ENCODE results near the gene CD70.
"Not testable (repeated sequence)": the region's sequence is repeated elsewhere in the genome, so short reads cannot be mapped to it uniquely, and the experiment has no call there.

Gene CD70

DNA sequence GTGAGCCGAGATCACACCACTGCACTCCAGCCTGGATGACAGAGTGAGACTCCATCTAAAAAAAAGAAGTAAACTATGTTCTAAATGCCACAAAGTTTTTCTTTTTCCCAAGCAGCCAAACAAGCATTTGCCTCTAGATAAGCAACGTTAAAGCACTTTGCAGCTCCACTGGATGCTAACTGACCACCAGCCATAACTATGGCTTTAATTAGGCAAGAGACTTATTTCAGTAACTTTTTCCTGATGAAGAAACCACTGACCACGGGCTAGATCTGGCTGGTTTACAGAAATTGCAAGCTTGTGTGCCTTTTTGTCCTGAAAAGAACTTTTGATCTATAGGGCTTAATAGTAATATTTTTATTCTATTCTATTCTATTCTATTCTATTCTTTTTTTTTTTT, 22.1 kb downstream of the CD70 start:
- DNase-seq, result no peak

DNA sequence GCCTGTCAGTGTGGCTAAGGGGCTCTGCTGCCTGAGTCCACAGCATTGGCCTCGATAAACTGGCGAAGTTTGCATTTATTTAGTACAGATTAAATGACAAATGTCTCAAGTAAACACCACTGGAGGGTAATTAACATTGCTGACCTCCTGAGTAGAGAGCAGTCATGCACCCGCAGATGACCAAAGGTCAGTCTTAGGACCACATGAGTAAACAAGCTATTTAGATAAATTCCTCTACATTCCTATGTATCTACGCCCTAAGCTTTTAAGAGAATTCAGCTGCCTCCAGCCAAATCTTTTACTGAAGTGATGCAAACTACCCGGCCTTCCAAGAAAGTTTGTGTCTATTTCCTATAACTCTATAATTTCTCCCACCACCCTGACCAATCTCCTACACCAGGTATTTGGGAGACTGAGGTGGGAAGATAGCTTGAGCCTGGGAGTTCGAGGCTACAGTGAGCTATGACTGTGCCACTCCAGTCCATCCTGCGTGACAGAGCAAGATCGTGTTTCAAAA, 22.9 kb downstream of the CD70 start:
- DNase-seq, result no peak

DNA sequence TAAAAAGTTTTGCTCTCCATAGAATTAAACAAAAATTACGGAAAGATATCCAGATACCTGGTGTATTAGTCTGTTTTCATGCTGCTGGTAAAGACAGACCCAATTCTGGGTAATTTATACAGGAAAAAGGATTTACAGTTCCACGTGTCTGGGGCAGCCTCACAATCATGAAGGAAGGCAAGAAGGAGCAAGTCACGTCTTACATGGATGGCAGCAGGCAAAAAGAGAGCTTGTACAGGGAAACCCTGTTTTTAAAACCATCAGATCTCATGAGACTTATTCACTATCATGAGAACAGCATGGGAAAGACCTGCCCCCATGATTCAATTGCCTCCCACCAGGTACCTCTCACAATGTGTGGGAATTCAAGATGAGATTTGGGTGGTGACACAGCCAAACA, 24.2 kb downstream of the CD70 start:
- not testable (repeated sequence) for DNase-seq

DNA sequence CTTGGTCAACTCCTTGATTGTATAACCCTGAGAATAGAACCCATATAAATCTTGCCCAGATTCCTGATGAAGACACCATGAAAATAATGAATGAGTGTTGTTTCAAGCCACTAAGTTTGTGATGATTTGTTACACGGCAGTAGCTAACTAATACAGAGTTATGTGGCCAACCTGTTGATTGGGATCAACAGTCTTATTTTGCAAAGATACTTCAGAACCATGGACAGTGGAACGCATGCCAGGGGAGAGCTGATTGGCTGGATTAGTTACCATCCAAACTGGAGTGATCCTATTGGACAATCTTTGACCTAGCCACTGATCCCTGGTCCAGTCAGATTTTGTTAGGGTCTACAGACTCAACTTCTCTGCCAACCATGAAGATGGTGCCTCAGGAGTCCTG, 26.6 kb downstream of the CD70 start:
- DNase-seq, result no peak

DNA sequence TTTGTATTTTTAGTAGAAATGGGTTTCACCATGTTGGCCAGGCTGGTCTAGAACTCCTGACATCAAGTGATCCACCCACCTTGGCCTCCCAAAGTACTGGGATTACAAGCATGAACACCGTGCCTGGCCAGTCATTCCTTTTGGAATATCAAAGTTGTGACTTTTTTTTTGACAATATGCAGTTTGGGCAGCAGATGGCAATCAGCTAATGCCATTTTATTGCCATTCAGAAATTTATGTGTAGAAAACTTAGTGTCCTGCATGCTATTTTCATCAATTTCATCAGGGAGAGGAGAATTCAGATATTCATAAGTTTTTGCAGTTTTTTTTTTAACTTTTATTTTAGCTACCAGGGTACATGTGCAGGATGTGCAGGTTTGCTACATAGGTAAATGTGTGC, 28.5 kb downstream of the CD70 start:
- not testable (repeated sequence) for DNase-seq

DNA sequence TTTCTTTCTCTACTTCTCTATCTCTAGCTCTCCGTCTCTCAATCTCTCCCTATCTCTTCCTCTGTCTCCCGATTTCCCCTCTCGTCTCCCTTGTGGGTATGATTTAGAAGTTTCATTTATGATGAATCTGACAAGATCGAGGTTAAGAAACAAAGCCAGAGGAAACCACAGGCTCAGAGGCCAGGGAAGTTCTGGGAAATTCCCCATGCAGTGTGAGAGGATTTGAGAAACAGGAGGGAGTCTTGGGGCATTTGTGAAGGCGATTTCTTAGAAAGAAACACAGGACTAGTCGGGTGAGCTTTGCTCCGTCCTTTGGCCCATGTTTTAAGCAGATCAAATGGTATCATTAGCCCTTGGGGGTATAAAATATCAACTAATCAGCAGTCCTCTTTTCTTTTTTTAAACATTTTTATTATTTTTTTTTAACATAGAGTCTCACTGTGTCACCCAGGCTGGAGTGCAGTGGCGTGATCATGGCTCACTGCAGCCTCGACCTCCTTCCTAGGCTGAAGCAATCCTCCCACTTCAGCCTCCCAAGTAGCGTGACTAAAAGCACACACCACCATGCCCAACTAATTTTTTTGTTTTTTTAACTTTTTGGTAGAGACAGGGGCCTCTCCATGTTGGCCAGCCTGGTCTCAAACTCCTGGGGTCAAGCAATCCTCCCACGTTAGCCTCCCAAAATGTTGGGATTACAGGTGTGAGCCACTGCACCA, 34.3 kb downstream of the CD70 start:
- DNase-seq, result no peak

DNA sequence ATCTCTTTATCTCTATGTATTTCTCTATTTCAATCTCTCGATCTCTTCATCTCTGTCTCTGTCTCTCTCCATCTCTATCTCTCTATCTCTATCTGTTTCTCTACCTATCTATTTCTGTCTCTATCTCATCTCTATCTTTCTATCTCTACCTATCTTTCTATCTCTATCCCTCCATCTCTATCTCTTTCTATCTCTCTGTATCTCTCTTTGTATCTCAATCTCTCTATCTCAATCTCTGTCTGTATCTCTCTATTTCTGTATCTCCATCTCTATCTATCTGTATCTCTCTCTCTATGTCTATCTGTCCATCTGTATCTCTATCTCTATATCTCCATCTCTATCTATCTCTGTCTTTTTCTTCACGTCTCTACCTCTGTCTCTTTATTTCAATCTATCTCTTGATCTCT, 34.9 kb downstream of the CD70 start:
- no peak for DNase-seq

DNA sequence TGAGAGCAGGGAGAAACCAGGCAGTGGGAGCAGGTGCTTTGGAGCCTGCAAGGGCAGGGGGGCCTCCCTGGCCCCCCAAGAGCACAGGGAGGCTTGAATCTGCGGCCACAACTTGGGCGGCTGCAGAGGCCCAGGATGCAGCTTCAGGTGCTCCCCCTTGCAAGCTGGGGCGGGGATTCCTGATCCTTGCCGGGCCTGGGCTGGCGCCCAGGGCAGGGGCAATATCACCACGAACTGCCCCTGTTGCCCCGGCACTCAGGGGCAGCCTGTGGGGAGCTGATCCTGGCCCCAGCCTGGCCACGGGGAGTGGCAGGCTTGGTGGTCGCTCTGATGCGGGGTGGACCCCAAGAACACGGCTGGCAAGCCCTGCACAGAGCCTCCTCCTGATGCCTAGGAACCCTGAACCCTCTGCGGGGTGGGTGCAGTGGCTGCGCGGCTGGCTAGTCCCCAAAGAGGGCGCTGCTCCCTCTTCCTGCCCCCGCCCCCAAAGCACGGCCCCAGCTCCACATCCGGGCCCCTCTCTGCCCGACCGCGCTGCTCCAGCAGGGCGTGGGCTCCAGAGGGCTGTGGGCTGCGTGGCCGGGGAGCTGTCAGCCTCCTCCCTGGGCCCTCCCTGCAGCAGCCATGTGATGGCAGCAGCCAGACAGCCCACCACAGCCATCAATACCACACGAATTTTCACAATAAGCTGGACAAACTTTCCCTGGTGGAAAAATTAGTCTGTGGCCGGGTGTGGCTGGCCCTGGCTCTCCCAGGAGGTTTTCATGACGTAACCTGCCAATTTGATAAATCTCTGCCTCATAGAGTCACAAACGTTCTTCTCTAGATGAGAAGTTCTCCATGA, 39.1 kb downstream of the CD70 start:
- peak; percentile 57 for DNase-seq

DNA sequence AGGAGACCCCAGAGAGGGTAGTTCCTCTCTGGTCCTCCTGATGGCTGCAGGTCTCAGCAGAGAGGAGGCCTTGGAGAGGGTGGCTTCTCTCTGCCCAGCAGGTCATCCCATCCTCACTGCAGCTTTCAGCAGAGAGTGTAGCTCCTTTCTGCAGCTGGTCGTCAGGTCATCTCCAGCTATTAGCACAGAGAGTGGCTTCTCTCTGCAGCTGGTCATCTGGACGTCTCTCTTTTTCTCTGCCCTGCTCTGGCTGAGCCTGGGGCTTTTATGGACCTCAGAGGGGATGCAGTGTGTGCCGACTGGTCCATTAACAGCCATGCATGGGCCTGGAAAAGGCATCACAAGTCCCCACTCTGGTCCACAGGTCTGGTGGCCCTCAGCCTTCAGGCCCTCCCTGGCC, 39.9 kb downstream of the CD70 start:
- no peak for DNase-seq

DNA sequence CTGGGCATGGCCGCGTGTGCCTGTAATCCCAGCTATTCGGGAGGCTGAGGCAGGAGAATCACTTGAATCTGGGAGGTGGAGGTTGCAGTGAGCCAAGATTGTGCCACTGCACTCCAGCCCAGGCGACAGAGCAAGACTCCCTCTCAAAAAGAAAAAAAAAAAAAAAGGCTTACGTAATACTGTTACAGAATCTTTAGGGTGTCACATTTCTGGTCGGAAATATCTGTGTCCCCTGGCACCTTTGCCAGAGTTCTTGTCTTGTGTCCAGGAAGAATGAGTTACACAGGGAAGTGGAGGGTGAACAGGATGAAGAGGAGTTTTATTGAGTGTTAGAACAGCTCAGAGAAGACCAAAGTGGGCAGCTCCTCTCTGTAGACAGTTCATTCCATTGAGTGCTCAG, 40.3 kb downstream of the CD70 start:
- not testable (repeated sequence) for DNase-seq

DNA sequence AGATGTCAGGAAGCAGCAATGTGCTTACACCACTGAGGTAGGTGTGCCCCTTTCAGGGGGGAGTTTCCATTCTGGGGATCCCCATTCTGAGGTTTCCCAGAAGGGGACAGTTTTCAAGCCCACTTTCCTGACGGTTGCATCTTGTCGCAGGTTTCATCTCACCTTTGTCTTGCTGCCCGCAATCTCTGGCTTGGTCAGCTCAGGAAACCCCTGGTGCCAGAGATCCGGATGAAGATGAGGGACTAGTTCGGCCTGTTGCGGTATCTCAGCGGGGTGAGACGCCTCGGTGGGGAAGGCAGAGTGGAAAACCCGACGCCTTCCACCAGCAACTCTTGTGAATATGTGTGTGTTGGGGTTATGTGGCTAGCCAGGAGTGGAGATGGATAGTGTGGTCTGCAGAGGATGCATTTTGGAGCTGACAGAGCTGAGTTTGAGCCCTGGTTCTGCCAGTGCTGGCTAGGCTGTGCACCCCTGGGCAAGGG, 47.0 kb downstream of the CD70 start:
- DNase-seq, result no peak

DNA sequence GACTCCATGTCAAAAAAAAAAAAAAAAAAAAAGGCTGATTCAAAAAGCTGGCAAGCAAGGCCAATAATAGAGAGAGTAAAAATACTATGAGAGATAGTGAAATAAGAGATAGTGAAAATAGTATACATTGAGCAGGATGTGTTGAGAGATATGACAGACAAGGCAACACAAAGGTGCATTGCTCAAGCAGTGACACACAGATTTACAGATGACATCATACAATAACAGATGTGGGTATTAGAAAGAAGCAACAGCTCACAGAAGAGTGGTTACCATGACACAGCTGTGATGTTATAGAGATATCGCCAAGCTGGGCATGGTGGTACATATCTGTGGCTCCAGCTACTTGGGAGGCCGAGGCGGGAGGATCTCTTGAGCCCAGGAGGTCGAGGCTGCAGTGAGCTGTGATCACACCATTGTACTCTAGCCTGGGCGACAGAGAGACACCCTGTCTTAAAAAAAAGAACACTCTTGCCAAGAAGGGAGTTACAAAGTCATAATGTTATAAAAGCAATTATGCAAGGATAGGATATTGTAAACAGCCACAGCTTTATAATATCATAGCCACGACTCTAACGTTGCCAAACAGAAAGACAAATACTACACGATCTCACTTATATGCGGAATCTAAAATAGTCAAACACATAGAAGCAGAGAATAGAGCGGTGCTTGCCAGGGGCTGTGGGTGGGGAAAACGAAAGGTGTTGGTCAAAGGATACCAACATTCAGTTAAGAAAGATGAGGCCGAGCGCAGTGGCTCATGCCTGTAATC, 49.8 kb downstream of the CD70 start:
- no peak for DNase-seq

DNA sequence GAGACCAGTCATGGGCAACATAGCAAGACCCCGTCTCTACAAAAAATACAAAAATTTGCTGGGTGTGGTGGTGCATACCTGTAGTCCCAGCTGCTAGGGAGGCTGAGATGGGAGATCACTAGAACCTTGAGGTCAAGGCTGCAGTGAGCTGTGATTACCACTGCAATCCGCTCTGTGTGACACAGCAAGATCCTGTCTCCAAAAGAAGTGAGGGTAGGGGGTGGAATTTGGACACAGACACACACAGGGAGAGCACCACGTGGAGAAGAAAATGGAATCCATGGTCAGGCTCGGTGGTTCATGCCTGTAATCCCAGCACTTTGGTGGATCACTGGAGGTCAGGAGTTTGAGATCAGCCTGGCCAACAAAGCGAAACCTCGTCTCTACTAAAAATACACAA, 51.4 kb downstream of the CD70 start:
- no peak for DNase-seq
